Upper lobe of left lung (tissue), 6 donors: ENCODE data around the gene SLX4IP. TPM values are rescaled to one million over a fixed set of nuclear protein-coding genes. Genes with fewer than 3 reads are reported as not detected.

Experiments used
- ATAC-seq, 2 donors: fragments of 200-7000 bp; cut with Tn5 transposase; one replicate each; pipeline ENCODE4 v1.9.1; 2022; ENCODE audit warnings: mild to moderate bottlenecking in 2 of 2, moderate library complexity in 2 of 2; ENCODE audit not compliant: low FRiP score in 2 of 2
- DNase-seq, 2 donors: peaks; one replicate each; pipeline ENCODE4 v3.0.0-alpha.2; 2019 to 2020
- H3K27ac ChIP-seq, 4 donors: fragments of 200-600 bp; sonication (generic); one replicate each; pipeline ENCODE4 v1.5.1; 2016 to 2019
- H3K27me3 ChIP-seq, 4 donors: fragments of 200-600 bp; sonication (generic); one replicate each; pipeline ENCODE4 v1.5.1; 2017 to 2019
- H3K36me3 ChIP-seq, 4 donors: fragments of 200-600 bp; sonication (generic); one replicate each; pipeline ENCODE4 v1.5.1; 2016 to 2019
- H3K4me1 ChIP-seq, 4 donors: fragments of 200-600 bp; sonication (generic); one replicate each; pipeline ENCODE4 v1.5.1; 2018 to 2019
- H3K4me3 ChIP-seq, 4 donors: fragments of 200-600 bp; sonication (generic); one replicate each; pipeline ENCODE4 v1.5.1; 2017 to 2019; ENCODE audit warnings: mild to moderate bottlenecking in 2 of 4, moderate library complexity in 1 of 4
- H3K9me3 ChIP-seq, 4 donors: fragments of 200-600 bp; sonication (generic); one replicate each; pipeline ENCODE4 v1.5.1; 2018 to 2019
- CTCF ChIP-seq, 6 experiments: fragments of 450-650 bp in 4 of 6; fragments of 200-600 bp in 2 of 6; sonication (generic) in 2 of 6; IDR thresholded peaks; one replicate each; pipeline ENCODE4 v1.5.1; 2016 to 2019; ENCODE audit warnings: antibody characterized with exemption in 6 of 6
- EP300 ChIP-seq, 4 donors: sonication (generic); formaldehyde crosslinking; IDR thresholded peaks; one replicate each; pipeline ENCODE4 v1.5.1; 2017; ENCODE audit warnings: antibody characterized with exemption in 4 of 4, control low read depth in 2 of 4
- POLR2A ChIP-seq, 4 donors: fragments of 450-650 bp; IDR thresholded peaks; one replicate each; pipeline ENCODE4 v1.5.1; 2016 to 2017; ENCODE audit warnings: antibody characterized with exemption in 4 of 4, mild to moderate bottlenecking in 2 of 4
- POLR2AphosphoS5 ChIP-seq, 2 donors: sonication (generic); formaldehyde crosslinking; IDR thresholded peaks; one replicate each; pipeline ENCODE4 v1.5.1; 2017; ENCODE audit warnings: antibody characterized with exemption in 2 of 2
- WGBS, 2 donors: methylation state at CpG; one replicate each; pipeline ENCODE4 v1.1.5; 2017 to 2018; 5-methylcytosine and 5-hydroxymethylcytosine counted together
- total RNA-seq, 6 donors: library from RNA; depleted of rRNA in 4 of 6; stranded (reverse); fragments of >200 nt in 4 of 6; gene quantifications; one replicate each; pipeline versions ENCODE4 v1.1.0 to v1.2.1, GENCODE V29; 2016 to 2021
- donor health status: DM: no; HTN: no; CAD: no; lungs with moderate emphysema.
- donor health status: DM: no; HTN: yes; CAD: no; lungs with severe emphysema.

The SLX4IP gene
- total RNA-seq, 6 donors from 2014 or later: 3.2 to 6.0 (median 4.5) TPM

GRCh38 chr20:10573951-10574339, 138.8 kb downstream of the SLX4IP start:
- Histone ChIP-seq H3K4me3 (no peak overlapping the region), H3K9me3 (no peaks in the 10 kb centered on the region), H3K4me1 (peaks cover 0 to 8% (median 0%) of the 10 kb centered on the region in 4 donors), H3K36me3 (no peaks in the 10 kb centered on the region), H3K27me3 (no peaks in the 10 kb centered on the region), H3K27ac (no peak overlapping the region)
- 61 to 64% methylated on average over 1 of the region's 1 CpG for WGBS, 2 donors
- TF ChIP-seq EP300 (IDR thresholded peaks at IDR 0.05) (no peak), POLR2A (IDR thresholded peaks at IDR 0.05) (no peak), POLR2AphosphoS5 (IDR thresholded peaks at IDR 0.05) (no peak), CTCF (IDR thresholded peaks at IDR 0.05) (no peak)
- no peak for ATAC-seq
- DNase-seq: no peak

- no peak overlapping the region for H3K27ac ChIP-seq
- H3K36me3 ChIP-seq: no peaks in the 10 kb centered on the region
- TF ChIP-seq CTCF (IDR thresholded peaks at IDR 0.05) (no peak), POLR2A (IDR thresholded peaks at IDR 0.05) (no peak), EP300 (IDR thresholded peaks at IDR 0.05) (no peak), POLR2AphosphoS5 (IDR thresholded peaks at IDR 0.05) (no peak)
- no peak for ATAC-seq
- no peak for DNase-seq
- no peaks in the 10 kb centered on the region for H3K27me3 ChIP-seq
- H3K4me3 ChIP-seq: no peak overlapping the region
- H3K4me1 ChIP-seq: peaks cover 0 to 8% (median 0%) of the 10 kb centered on the region in 4 donors
- 87 to 91% methylated on average over 3 of the region's 3 CpGs for WGBS, 2 donors
- no peaks in the 10 kb centered on the region for H3K9me3 ChIP-seq
Observed at GRCh38 chr20:10576411-10577090, 141.4 kb downstream of the SLX4IP start.

- Histone ChIP-seq H3K9me3 (no peaks in the 10 kb centered on the region), H3K4me1 (peaks cover 0 to 8% (median 0%) of the 10 kb centered on the region in 4 donors), H3K36me3 (no peaks in the 10 kb centered on the region), H3K4me3 (no peak overlapping the region), H3K27ac (no peak overlapping the region), H3K27me3 (no peaks in the 10 kb centered on the region)
- WGBS, 2 donors: 88 to 91% methylated on average over 3 of the region's 3 CpGs
- DNase-seq (no peak), ATAC-seq (no peak)
- TF ChIP-seq CTCF (IDR thresholded peaks at IDR 0.05) (no peak), EP300 (IDR thresholded peaks at IDR 0.05) (no peak), POLR2AphosphoS5 (IDR thresholded peaks at IDR 0.05) (no peak), POLR2A (IDR thresholded peaks at IDR 0.05) (no peak)
Observed at GRCh38 chr20:10577648-10578047, 142.5 kb downstream of the SLX4IP start.

- Histone ChIP-seq H3K4me1 (peaks cover 0 to 4% (median 0%) of the 10 kb centered on the region in 4 donors), H3K36me3 (no peaks in the 10 kb centered on the region), H3K4me3 (no peak overlapping the region), H3K9me3 (no peaks in the 10 kb centered on the region), H3K27ac (no peak overlapping the region), H3K27me3 (no peaks in the 10 kb centered on the region)
- no peak for TF ChIP-seq CTCF (IDR thresholded peaks at IDR 0.05)
- no peak for TF ChIP-seq POLR2AphosphoS5 (IDR thresholded peaks at IDR 0.05)
- TF ChIP-seq EP300 (IDR thresholded peaks at IDR 0.05): no peak
- TF ChIP-seq POLR2A (IDR thresholded peaks at IDR 0.05): no peak
- ATAC-seq (no peak), DNase-seq (no peak)
- 50 to 54% methylated on average over 2 of the region's 2 CpGs for WGBS, 2 donors
Observed at GRCh38 chr20:10578607-10579006, 143.5 kb downstream of the SLX4IP start.

GRCh38 chr20:10579942-10580341, 144.8 kb downstream of the SLX4IP start:
- no peak overlapping the region for H3K27ac ChIP-seq
- no peak for TF ChIP-seq CTCF (IDR thresholded peaks at IDR 0.05)
- no peak for TF ChIP-seq POLR2A (IDR thresholded peaks at IDR 0.05)
- TF ChIP-seq EP300 (IDR thresholded peaks at IDR 0.05): no peak
- DNase-seq (no peak), ATAC-seq (no peak)
- no peaks in the 10 kb centered on the region for H3K27me3 ChIP-seq
- no peaks in the 10 kb centered on the region for H3K4me1 ChIP-seq
- no peaks in the 10 kb centered on the region for H3K36me3 ChIP-seq
- no peaks in the 10 kb centered on the region for H3K9me3 ChIP-seq
- 95 to 100% methylated on average over 1 of the region's 1 CpG for WGBS, 2 donors
- H3K4me3 ChIP-seq: no peak overlapping the region
